Activated CD8-positive, alpha-beta memory T cell treated with anti-CD3 and anti-CD28 coated beads, Interleukin-2, amount 50 U/mL, for 4 hours (primary cell): ENCODE measurements around the gene PARN.
"Not testable (repeated sequence)": the region's sequence is repeated elsewhere in the genome, so short reads cannot be mapped to it uniquely, and the experiment has no call there.

ENCODE experiments used
- DNase-seq: peaks from one replicate; pipeline ENCODE4 v3.0.0-alpha.2; 2020

The PARN gene

GRCh38 chr16:14630620-14631330 is 715 bp upstream of the PARN start:
- DNase-seq, result not testable (repeated sequence)

- DNase-seq, result no peak
Observed at GRCh38 chr16:14629612-14629918, 495 bp downstream of the PARN start.

- DNase-seq, result no peak
Observed at GRCh38 chr16:14628806-14629611, 1.1 kb downstream of the PARN start.

GRCh38 chr16:14627078-14627477 is 3.0 kb downstream of the PARN start:
- no peak for DNase-seq

- DNase-seq, result no peak
Observed at GRCh38 chr16:14618566-14618965, 11.5 kb downstream of the PARN start.

GRCh38 chr16:14616280-14616679 is 13.8 kb downstream of the PARN start:
- DNase-seq, result no peak

- DNase-seq, result no peak
Observed at GRCh38 chr16:14613991-14614390, 16.1 kb downstream of the PARN start.

GRCh38 chr16:14611660-14612059 is 18.4 kb downstream of the PARN start:
- DNase-seq, result no peak

- DNase-seq, result no peak
Observed at GRCh38 chr16:14609716-14610115, 20.3 kb downstream of the PARN start.

- no peak for DNase-seq
Observed at GRCh38 chr16:14608604-14609003, 21.5 kb downstream of the PARN start.

GRCh38 chr16:14608111-14608566 is 21.9 kb downstream of the PARN start:
- no peak for DNase-seq

GRCh38 chr16:14606102-14606501 is 24.0 kb downstream of the PARN start:
- no peak for DNase-seq

GRCh38 chr16:14602443-14602963 is 27.6 kb downstream of the PARN start:
- no peak for DNase-seq

- DNase-seq, result no peak
Observed at GRCh38 chr16:14600164-14600563, 29.9 kb downstream of the PARN start.

GRCh38 chr16:14586637-14587305 is 43.3 kb downstream of the PARN start:
- DNase-seq, result no peak

GRCh38 chr16:14585287-14585686 is 44.8 kb downstream of the PARN start:
- no peak for DNase-seq

GRCh38 chr16:14580926-14581325 is 49.1 kb downstream of the PARN start:
- not testable (repeated sequence) for DNase-seq

GRCh38 chr16:14579266-14579665 is 50.8 kb downstream of the PARN start:
- DNase-seq, result no peak

- no peak for DNase-seq
Observed at GRCh38 chr16:14576532-14576931, 53.5 kb downstream of the PARN start.

- DNase-seq, result no peak
Observed at GRCh38 chr16:14576069-14576468, 54.0 kb downstream of the PARN start.

- not testable (repeated sequence) for DNase-seq
Observed at GRCh38 chr16:14574698-14575415, 55.2 kb downstream of the PARN start.

- no peak for DNase-seq
Observed at GRCh38 chr16:14572535-14572934, 57.5 kb downstream of the PARN start.

GRCh38 chr16:14569213-14569612 is 60.8 kb downstream of the PARN start:
- DNase-seq, result no peak
